ENCODE measurements around the gene DYRK1A.

Gene DYRK1A

GRCh38 chr21:37436174-37436573, 69.6 kb downstream of the DYRK1A start:
- DNase-seq (ENCODE audit: low spot score), result no peak
- TF ChIP-seq CTCF (IDR thresholded peaks at IDR 0.05; ENCODE audit: extremely low read depth, missing control alignments), result no peak

GRCh38 chr21:37437376-37438080, 71.0 kb downstream of the DYRK1A start:
- DNase-seq (ENCODE audit: low spot score), result no peak

GRCh38 chr21:37443683-37444082, 77.1 kb downstream of the DYRK1A start:
- no peak for DNase-seq (ENCODE audit: low spot score)
- no peak for TF ChIP-seq CTCF (IDR thresholded peaks at IDR 0.05; ENCODE audit: extremely low read depth, missing control alignments)

More at GRCh38 chr21:37437376-37438080, 71.0 kb downstream of the DYRK1A start:
- TF ChIP-seq CTCF (IDR thresholded peaks at IDR 0.05; ENCODE audit: extremely low read depth, missing control alignments), result no peak

GRCh38 chr21:37445228-37445627, 78.7 kb downstream of the DYRK1A start:
- TF ChIP-seq CTCF (IDR thresholded peaks at IDR 0.05; ENCODE audit: extremely low read depth, missing control alignments), result no peak
- no peak for DNase-seq (ENCODE audit: low spot score)

GRCh38 chr21:37446552-37446951, 80.0 kb downstream of the DYRK1A start:
- no peak for DNase-seq (ENCODE audit: low spot score)
- TF ChIP-seq CTCF (IDR thresholded peaks at IDR 0.05; ENCODE audit: extremely low read depth, missing control alignments), result no peak

- DNase-seq (ENCODE audit: low spot score), result no peak
- no peak for TF ChIP-seq CTCF (IDR thresholded peaks at IDR 0.05; ENCODE audit: extremely low read depth, missing control alignments)
Measured at GRCh38 chr21:37447288-37447936, 80.8 kb downstream of the DYRK1A start.

- no peak for TF ChIP-seq CTCF (IDR thresholded peaks at IDR 0.05; ENCODE audit: extremely low read depth, missing control alignments)
- no peak for DNase-seq (ENCODE audit: low spot score)
Measured at GRCh38 chr21:37449302-37449937, 82.8 kb downstream of the DYRK1A start.

Data from GM20000 (cell line).